K562 (cell line): ENCODE measurements around the gene LTBP1. TPM values are rescaled to one million over a fixed set of nuclear protein-coding genes. Genes with fewer than 3 reads are reported as not detected.

Experiments used
- ATAC-seq: fragments of 200-7000 bp; cut with Tn5 transposase; 3 replicates; pipeline ENCODE4 v1.9.1; 2020; ENCODE audit warnings: moderate library complexity
- BruUV-seq: library from RNA; stranded (reverse); fragments of 400-500 nt; replicated peaks from 2 replicates; lab custom pipeline; 2021; lab: Mats Ljungman, UMichigan
- CTCF ChIA-PET: fragments of 300-600 bp; formaldehyde crosslinking; extraction: SDS; loops from one replicate; lab custom pipeline; 2021; ENCODE audit warnings: low intra/inter-chr PET ratio; lab: Yijun Ruan, JAX
- POLR2A ChIA-PET: fragments of 300-600, 350-650 bp; sonication (Branson Sonifier 250); formaldehyde crosslinking; extraction: SDS; loops from one replicate; lab custom pipeline; 2021; ENCODE audit warnings: antibody characterized with exemption, inconsistent platforms; lab: Yijun Ruan, JAX
- DNase-seq, 4 experiments: peaks; one replicate each; pipeline versions ENCODE4 v3.0.0 to v3.0.0-alpha.2; 2011 to 2018; ENCODE audit warnings: low spot score in 3 of 4, mixed read lengths in 3 of 4; ENCODE audit errors: extremely low read depth in 1 of 4
- FAIRE-seq: peaks from 2 replicates; lab custom pipeline; 2011; peaks lifted over from hg19 to GRCh38; lab: Jason Lieb, UNC
- H2AFZ ChIP-seq: 2 replicates; pipeline ENCODE4 v1.6.0; 2011; ENCODE audit warnings: low read depth, low read length, control low read depth, inconsistent platforms
- H3K27ac ChIP-seq: fragments of 200-600 bp; 3 replicates; pipeline ENCODE4 v1.8.0; 2011; ENCODE audit warnings: low read depth, mild to moderate bottlenecking, control low read depth, inconsistent platforms, low read length, moderate library complexity, mixed read lengths; ENCODE audit errors: extremely low read depth
- H3K27me3 ChIP-seq, 2 experiments: fragments of 300-600 bp in 1 of 2; 2 replicates in 1 of 2; 3 replicates in 1 of 2; pipeline versions ENCODE4 v1.6.0 to v1.8.0; 2011; ENCODE audit warnings: inconsistent platforms in 2 of 2, low read length in 2 of 2, mild to moderate bottlenecking in 1 of 2, mixed read lengths in 1 of 2, moderate library complexity in 1 of 2; ENCODE audit not compliant: control insufficient read depth in 2 of 2, insufficient read depth in 2 of 2
- H3K36me3 ChIP-seq: fragments of 300-600 bp; 3 replicates; pipeline ENCODE4 v1.8.0; 2011; ENCODE audit warnings: mild to moderate bottlenecking, low read length, inconsistent platforms; ENCODE audit not compliant: control insufficient read depth, insufficient read depth
- H3K4me1 ChIP-seq, 2 experiments: fragments of 200-600 bp in 1 of 2; replicated peaks in 1 of 2; 2 replicates in 1 of 2; 3 replicates in 1 of 2; pipeline versions ENCODE4 v1.5.1 to v1.8.0; 2011; ENCODE audit warnings: inconsistent platforms in 2 of 2, low read length in 2 of 2, mild to moderate bottlenecking in 1 of 2, mixed read lengths in 1 of 2, moderate library complexity in 1 of 2; ENCODE audit not compliant: control insufficient read depth in 2 of 2, insufficient read depth in 2 of 2
- H3K4me2 ChIP-seq: 2 replicates; pipeline ENCODE4 v1.6.1; 2011; ENCODE audit warnings: low read length, control low read depth, inconsistent platforms, mixed read lengths; ENCODE audit not compliant: insufficient read depth
- H3K4me3 ChIP-seq: fragments of 200-600 bp; sonication (generic), shearing (Covaris generic); 2 replicates; pipeline ENCODE4 v1.5.1; 2016; ENCODE audit warnings: control low read depth, inconsistent platforms
- H3K79me2 ChIP-seq: fragments of 200-600 bp; 3 replicates; pipeline ENCODE4 v1.8.0; 2011; ENCODE audit warnings: low read length, inconsistent platforms; ENCODE audit not compliant: control insufficient read depth, insufficient read depth
- H3K9ac ChIP-seq, 2 experiments: 2 replicates each; pipeline versions ENCODE4 v1.6.0 to v1.6.1; 2011; ENCODE audit warnings: low read depth in 2 of 2, low read length in 2 of 2, control low read depth in 1 of 2, inconsistent platforms in 1 of 2, mild to moderate bottlenecking in 1 of 2, mixed read lengths in 1 of 2; ENCODE audit not compliant: insufficient read depth in 1 of 2
- H3K9me1 ChIP-seq: one replicate; pipeline ENCODE4 v1.6.0; 2011; ENCODE audit warnings: inconsistent platforms, mild to moderate bottlenecking, low read length, moderate library complexity; ENCODE audit not compliant: control insufficient read depth, insufficient read depth
- H3K9me3 ChIP-seq: replicated peaks from 2 replicates; pipeline ENCODE4 v1.5.1; 2011; ENCODE audit warnings: low read depth, low read length, inconsistent platforms; ENCODE audit not compliant: control insufficient read depth, insufficient read depth
- H4K20me1 ChIP-seq: replicated peaks from 2 replicates; pipeline ENCODE4 v1.6.1; 2011; ENCODE audit warnings: low read length, inconsistent platforms, mixed read lengths; ENCODE audit not compliant: control insufficient read depth, insufficient read depth
- CREB5 ChIP-seq: fragments of 250-450 bp; sonication (Bioruptor Pico); IDR thresholded peaks from 2 replicates; pipeline ENCODE4 v1.5.0; 2020; ENCODE audit warnings: mild to moderate bottlenecking
- HSF4 ChIP-seq: fragments of 250-450 bp; sonication (Bioruptor Pico); IDR thresholded peaks from 2 replicates; pipeline ENCODE4 v2.1.2; 2022; ENCODE audit warnings: mild to moderate bottlenecking, moderate library complexity, borderline replicate concordance
- RBFOX2 ChIP-seq: fragments of 200-400 bp; formaldehyde crosslinking; IDR thresholded peaks from 2 replicates; pipeline ENCODE4 v1.6.1; 2017; ENCODE audit warnings: low read depth, mild to moderate bottlenecking, low read length, moderate library complexity
- SMC3 ChIP-seq: conservative IDR thresholded peaks from 2 replicates; pipeline ENCODE4 v1.6.1; 2011; ENCODE audit warnings: low read depth, low read length, improper control_type of control experiment; ENCODE audit not compliant: insufficient read depth
- TCFL5 ChIP-seq: fragments of 250-450 bp; sonication (Bioruptor Pico); conservative IDR thresholded peaks from 2 replicates; pipeline ENCODE4 v1.6.1; 2021; ENCODE audit warnings: mild to moderate bottlenecking, moderate library complexity, matching md5 sums
- ZNF23 ChIP-seq: fragments of 250-450 bp; sonication (Bioruptor Pico); IDR thresholded peaks from 2 replicates; pipeline ENCODE4 v1.4.0; 2020; ENCODE audit warnings: mild to moderate bottlenecking
- ZNF232 ChIP-seq: sonication (generic); formaldehyde crosslinking; IDR thresholded peaks from 2 replicates; pipeline ENCODE4 v1.8.0; 2022; ENCODE audit warnings: mild to moderate bottlenecking, missing genetic modification reagents
- ZNF347 ChIP-seq: fragments of 450-650 bp; formaldehyde crosslinking; IDR thresholded peaks from 2 replicates; pipeline ENCODE4 v1.4.0; 2020; ENCODE audit warnings: low read depth, mild to moderate bottlenecking, moderate library complexity
- WGBS: fragments of 100-300 bp; shearing (Covaris generic); methylation state at CpG from one replicate; pipeline ENCODE4 v1.1.6; 2016; ENCODE audit warnings: low coverage, mixed read lengths; ENCODE audit not compliant: insufficient coverage; ENCODE audit errors: missing lambda C conversion rate; 5-methylcytosine and 5-hydroxymethylcytosine counted together
- in situ Hi-C: fragments of 300-500 bp; cut with MboI; formaldehyde crosslinking; loops from 4 replicates; pipeline ENCODE4 v1.15.0; 2018; ENCODE audit warnings: inconsistent platforms, mixed read lengths
- intact Hi-C: fragments of 100-400 bp; cut with micrococcal nuclease; formaldehyde crosslinking; loops from 2 replicates; pipeline ENCODE4 v1.14.2; 2022
- polyA plus RNA-seq, 8 experiments: library from polyadenylated mRNA; depleted of rRNA in 4 of 8; stranded (reverse) in 5 of 8; unstranded in 3 of 8; fragments of >200 nt; fragmentation: Nextera tagmentation in 2 of 8; fragmentation: Illumina TruSeq in 1 of 8; extraction: Ambion mirVana in 2 of 8; extraction: Trizol in 1 of 8; gene quantifications; 2 replicates each; pipeline versions ENCODE4 v1.2.1 to v1.2.3, GENCODE V29; 2011 to 2014; ENCODE audit warnings: inconsistent platforms in 1 of 8, missing spikeins in 1 of 8
- total RNA-seq, 7 experiments: library from RNA; depleted of rRNA in 6 of 7; stranded (reverse); fragments of >200 nt in 6 of 7; fragmentation: Illumina TruSeq in 2 of 7; extraction: Trizol in 2 of 7; gene quantifications; 2 replicates each; pipeline versions ENCODE4 v1.2.1 to v1.2.3, GENCODE V29; 2011 to 2021; ENCODE audit warnings: low replicate concordance in 1 of 7
- TF ChIP-seq, protein P1 (sequence below): sonication (generic); formaldehyde crosslinking; IDR thresholded peaks from 2 replicates; pipeline ENCODE4 v1.9.0; 2022; ENCODE audit warnings: mild to moderate bottlenecking, missing genetic modification reagents

LTBP1 gene
- total and polyA plus RNA-seq, 9 of the 15 experiments (the other 6 are each of a cell fraction or from before 2014, with no cell fraction given): 3.6 to 16.4 (median 8.5) TPM

- TF ChIP-seq ZNF347 (no peak), ZNF23 (no peak)
Measured at GRCh38 chr2:32990556-32990955, 43.8 kb downstream of the LTBP1 start (continued).

- in situ Hi-C loops (no loop called here), intact Hi-C loops (no loop called here)
- Histone ChIP-seq H3K9me1 (no peaks in the 10 kb centered on the region), H3K27me3 (no peaks in the 10 kb centered on the region), H3K79me2 (no peaks in the 10 kb centered on the region; the same call in 2 of the 3 replicates), H3K9me3 (no peaks in the 10 kb centered on the region), H3K9ac (no peak overlapping the region), H3K36me3 (no peaks in the 10 kb centered on the region), H3K4me2 (no peak overlapping the region), H3K27ac (no peak overlapping the region), H4K20me1 (no peaks in the 10 kb centered on the region), H3K4me3 (no peak overlapping the region), H3K4me1 (peaks cover 0 to 5% of the 10 kb centered on the region in 2 experiments; a peak in 2 of 5 replicates), H2AFZ (no peak overlapping the region)
- WGBS: 36% methylated on average over 6 of the region's 6 CpGs
- ChIA-PET CTCF (no interaction called here), POLR2A (interaction anchor here (0.6 to 1.2 kb wide), 2 partner anchors 13 to 432 kb away, joined by 3 read pairs; no protein-coding TSS in a partner anchor)
- ATAC-seq (peak; percentile 61), DNase-seq (peak in 2 of 4 experiments; percentile 34 to 43), FAIRE-seq (peak; percentile 54)
- no TSS peak for BruUV-seq
- TF ChIP-seq, protein P1, sequence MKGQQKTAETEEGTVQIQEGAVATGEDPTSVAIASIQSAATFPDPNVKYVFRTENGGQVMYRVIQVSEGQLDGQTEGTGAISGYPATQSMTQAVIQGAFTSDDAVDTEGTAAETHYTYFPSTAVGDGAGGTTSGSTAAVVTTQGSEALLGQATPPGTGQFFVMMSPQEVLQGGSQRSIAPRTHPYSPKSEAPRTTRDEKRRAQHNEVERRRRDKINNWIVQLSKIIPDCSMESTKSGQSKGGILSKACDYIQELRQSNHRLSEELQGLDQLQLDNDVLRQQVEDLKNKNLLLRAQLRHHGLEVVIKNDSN (CRISPR knock-in tag): no peak
- TF ChIP-seq SMC3: no peak
- TF ChIP-seq TCFL5 (CRISPR knock-in tag): no peak
- no peak for TF ChIP-seq HSF4
- no peak for TF ChIP-seq RBFOX2
- TF ChIP-seq CREB5: no peak
- no peak for TF ChIP-seq ZNF232
Measured at GRCh38 chr2:32991091-32991845, 44.5 kb downstream of the LTBP1 start.
